ENCODE data around the gene MEI1.
"Not testable (repeated sequence)": the region's sequence is repeated elsewhere in the genome, so short reads cannot be mapped to it uniquely, and the experiment has no call there.

MEI1 gene

DNA sequence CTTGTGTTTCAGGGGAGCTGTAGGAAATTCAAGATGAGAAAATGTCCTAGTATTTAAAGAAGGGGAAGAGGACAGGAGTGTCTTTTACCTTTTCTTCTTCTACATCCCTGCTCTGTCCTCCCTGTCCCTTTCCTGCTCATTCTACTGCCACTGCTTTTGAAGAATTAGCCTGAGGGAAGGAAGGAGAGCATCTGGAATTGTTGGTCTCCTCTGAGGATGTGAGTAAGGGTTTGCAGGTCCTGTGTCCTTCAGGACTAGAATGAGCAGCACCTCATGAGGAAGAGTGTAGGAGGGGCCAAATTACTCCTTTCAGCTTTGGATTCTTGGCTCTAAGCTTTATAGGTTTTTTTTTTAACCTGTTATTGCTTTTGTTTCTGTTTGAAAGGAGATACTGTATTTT, 34.8 kb upstream of the MEI1 start:
- DNase-seq (ENCODE audit: extremely low read depth, low read depth) = no peak

DNA sequence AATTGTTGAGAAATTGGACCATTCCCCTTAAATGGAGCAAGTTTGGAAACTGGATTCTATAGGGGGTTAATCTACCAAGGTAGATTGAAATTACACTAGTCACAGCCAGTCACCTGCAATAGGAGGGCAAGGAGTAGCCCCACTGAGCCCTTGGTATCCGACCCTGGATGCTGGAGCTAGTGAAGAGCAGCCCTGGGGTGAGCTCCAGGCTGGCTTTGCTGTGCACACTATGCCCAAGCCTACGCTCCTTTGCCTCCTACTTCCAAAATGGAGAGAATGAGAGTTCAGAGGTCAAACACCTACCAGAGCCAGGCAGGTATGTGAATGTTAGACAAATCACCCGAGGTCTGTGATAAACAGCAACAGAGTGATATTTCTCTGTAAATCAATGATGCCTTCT, 34.4 kb upstream of the MEI1 start:
- TF ChIP-seq, protein P1, sequence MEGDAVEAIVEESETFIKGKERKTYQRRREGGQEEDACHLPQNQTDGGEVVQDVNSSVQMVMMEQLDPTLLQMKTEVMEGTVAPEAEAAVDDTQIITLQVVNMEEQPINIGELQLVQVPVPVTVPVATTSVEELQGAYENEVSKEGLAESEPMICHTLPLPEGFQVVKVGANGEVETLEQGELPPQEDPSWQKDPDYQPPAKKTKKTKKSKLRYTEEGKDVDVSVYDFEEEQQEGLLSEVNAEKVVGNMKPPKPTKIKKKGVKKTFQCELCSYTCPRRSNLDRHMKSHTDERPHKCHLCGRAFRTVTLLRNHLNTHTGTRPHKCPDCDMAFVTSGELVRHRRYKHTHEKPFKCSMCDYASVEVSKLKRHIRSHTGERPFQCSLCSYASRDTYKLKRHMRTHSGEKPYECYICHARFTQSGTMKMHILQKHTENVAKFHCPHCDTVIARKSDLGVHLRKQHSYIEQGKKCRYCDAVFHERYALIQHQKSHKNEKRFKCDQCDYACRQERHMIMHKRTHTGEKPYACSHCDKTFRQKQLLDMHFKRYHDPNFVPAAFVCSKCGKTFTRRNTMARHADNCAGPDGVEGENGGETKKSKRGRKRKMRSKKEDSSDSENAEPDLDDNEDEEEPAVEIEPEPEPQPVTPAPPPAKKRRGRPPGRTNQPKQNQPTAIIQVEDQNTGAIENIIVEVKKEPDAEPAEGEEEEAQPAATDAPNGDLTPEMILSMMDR (IDR thresholded peaks at IDR 0.05; ENCODE audit: low read depth, low read length, missing control alignments) = no peak
- DNase-seq (ENCODE audit: extremely low read depth, low read depth) = no peak
- no peak overlapping the region for H3K4me3 ChIP-seq (replicated peaks; ENCODE audit: low read depth, low read length)

More for the DNA sequence above, 34.8 kb upstream of the MEI1 start:
- H3K4me3 ChIP-seq (replicated peaks; ENCODE audit: low read depth, low read length) = no peak overlapping the region
- TF ChIP-seq, protein P1 (IDR thresholded peaks at IDR 0.05; ENCODE audit: low read depth, low read length, missing control alignments) = no peak

DNA sequence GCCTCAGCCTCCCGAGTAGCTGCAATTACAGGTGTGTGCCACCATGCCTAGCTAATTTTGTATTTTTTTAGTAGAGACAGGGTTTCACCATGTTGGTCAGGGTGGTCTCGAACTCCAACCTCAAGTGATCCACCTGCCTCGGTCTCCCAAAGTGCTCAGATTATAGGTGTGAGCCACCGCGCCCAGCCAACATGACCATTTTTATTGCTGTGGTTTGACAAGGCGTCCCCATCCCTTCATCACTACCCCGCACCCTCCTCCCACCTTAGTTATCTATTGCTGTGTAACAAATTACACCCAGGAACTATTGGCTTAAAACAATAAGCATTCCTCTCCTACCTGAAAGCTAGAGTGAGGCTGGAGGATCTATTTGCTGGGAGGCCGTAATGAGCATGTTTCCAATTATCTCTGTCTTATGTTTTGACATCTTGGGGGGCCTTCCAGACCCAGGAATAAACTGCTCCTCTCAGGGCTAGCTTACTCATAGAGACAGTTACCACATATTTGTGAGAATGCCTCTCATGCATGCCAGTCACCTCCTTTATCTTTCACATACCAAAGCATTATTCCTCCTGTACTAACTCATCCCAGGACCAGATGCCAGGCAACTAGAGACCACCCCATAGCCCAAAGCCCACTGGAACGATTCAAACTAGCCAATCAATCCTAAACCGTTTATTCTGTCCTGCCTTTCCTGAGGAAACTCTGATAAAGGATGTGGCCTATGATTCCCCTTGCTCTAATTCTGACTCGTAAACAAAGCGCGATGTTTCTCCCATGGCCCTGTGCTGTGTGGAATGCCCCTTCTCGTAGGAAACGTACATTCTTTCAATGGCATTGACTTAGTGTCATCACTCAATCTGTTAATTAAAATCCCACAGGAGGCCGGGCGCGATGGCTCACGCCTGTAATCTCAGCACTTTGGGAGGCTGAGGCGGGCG, 30.1 kb upstream of the MEI1 start:
- DNase-seq (ENCODE audit: extremely low read depth, low read depth) = no peak
- H3K4me3 ChIP-seq (replicated peaks; ENCODE audit: low read depth, low read length) = no peak overlapping the region
- TF ChIP-seq, protein P1 (IDR thresholded peaks at IDR 0.05; ENCODE audit: low read depth, low read length, missing control alignments) = no peak

DNA sequence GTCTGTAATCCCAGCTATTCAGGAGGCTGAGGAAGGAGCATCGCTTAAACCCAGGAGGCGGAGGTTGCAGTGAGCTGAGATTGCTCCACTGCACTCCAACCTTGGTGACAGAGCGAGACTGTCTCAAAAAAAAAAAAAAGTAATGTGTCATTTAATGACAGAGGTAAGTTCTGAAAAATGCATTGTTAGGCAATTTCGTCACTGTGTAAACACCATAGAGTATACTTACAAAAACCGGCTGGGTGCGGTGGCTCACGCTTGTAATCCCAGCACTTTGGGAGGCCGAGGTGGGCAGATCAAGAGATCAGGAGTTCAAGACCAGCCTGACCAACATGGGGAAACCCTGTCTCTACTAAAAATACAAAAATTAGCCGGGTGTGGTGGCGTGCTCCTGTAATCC, 27.2 kb upstream of the MEI1 start:
- not testable (repeated sequence) for H3K4me3 ChIP-seq (replicated peaks; ENCODE audit: low read depth, low read length); DNase-seq (ENCODE audit: extremely low read depth, low read depth)

DNA sequence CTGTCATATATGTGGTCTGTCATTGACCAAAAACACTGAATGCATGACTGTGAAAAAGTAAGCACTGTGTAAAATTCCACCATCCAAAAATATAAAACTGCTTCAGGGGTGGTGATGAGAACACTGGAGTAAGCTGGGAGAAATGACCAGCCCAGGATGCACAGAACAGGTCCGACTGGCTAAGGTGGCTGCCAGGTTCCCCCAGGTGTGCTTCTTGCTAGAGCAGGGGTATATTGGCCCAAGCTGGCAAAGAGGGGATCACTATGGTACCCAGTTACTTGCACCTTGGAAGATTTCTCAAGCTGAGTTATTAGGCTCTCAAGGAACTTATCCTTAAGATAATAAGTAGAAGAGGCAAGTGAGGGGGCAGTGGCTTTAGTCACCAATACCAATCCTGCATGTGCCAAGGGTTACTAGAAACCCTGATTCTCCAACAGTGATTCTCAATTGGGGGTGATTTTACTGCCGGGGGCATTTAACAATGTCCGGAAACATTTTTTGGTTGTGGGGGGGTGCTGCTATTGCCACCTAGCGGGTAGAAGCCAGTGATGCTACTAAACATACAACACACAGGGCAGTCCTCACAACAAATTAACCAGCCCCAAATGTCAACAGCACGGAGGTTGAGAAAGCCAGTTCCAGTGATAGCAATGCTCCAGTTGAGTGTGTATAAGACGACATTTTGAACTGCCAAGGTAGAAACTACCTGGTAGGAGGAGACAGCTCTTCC, 26.4 kb upstream of the MEI1 start:
- TF ChIP-seq, protein P1 (IDR thresholded peaks at IDR 0.05; ENCODE audit: low read depth, low read length, missing control alignments) = peak; percentile 42
- no peak for DNase-seq (ENCODE audit: extremely low read depth, low read depth)
- no peak overlapping the region for H3K4me3 ChIP-seq (replicated peaks; ENCODE audit: low read depth, low read length)

DNA sequence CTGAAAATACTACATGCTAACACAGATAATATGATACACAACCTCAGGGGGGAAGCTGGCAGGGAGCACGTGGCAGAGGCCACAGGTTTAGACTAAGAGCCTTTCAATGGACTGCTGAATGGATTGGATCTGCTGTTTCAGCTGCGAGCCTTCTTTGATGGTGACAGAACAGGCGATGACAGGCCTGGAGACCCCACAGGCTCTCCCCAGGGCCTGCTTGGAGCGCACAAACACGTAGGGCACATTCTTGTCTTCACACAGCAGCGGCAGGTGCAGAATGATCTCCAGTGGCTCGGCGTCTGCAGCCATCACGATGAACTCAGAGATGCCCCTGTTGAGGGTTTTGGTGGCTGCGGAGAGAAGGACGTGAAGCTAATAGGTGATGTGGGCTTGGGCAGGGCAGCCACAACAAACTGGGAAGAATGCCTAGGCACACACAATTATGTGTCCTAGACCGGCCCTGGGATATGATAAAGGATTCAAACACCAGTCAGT, 24.4 kb upstream of the MEI1 start:
- no peak overlapping the region for H3K4me3 ChIP-seq (replicated peaks; ENCODE audit: low read depth, low read length)
- TF ChIP-seq, protein P1 (IDR thresholded peaks at IDR 0.05; ENCODE audit: low read depth, low read length, missing control alignments) = no peak
- no peak for DNase-seq (ENCODE audit: extremely low read depth, low read depth)

DNA sequence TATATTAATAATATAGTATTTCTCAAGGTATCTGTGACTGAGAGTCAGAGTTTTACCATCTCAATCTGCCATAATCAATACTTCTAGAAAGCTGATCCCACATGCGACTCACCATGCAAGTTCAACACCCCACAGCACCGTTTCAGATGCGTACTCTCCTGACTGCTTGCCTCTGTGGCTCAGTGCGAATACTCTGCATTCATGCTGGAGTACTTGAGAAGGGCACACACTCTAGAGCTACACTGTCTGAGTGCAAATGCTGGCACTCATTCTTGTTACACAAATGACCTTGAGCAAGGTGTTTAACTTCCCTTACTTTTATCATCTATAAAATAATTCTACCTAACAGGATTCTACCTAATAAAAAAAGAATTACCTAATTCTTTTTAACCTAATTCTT, 23.2 kb upstream of the MEI1 start:
- TF ChIP-seq, protein P1 (IDR thresholded peaks at IDR 0.05; ENCODE audit: low read depth, low read length, missing control alignments) = no peak
- DNase-seq (ENCODE audit: extremely low read depth, low read depth) = no peak
- no peak overlapping the region for H3K4me3 ChIP-seq (replicated peaks; ENCODE audit: low read depth, low read length)

All from HFF-Myc (cell line).